ENCODE data around the gene BNC2. TPM values are rescaled to one million over a fixed set of nuclear protein-coding genes. Genes with fewer than 3 reads are reported as not detected.

The BNC2 gene
- polyA plus RNA-seq, 1 experiment: 17.5 TPM

DNA sequence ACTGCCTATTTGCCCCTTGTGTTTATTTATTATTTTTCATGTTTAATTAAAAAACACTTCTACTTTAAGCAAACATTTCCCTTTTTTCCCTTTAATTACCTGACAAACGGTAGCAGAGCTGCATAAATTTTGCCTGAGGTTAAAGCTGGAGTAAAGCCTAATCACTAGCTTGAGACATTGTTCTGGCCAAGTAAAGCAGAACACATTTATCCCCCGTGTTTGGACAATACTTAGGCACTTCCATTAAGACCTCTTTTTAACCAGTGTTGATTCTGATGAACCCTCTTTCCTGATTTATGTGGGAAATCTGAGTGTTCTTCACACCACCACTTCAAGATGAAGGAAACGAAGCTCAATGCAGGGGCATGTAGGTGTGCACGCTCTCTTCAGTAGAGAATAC lies 54.5 kb downstream of the BNC2 start:
- Histone ChIP-seq H3K27me3 (ENCODE audit: control insufficient read depth, insufficient read depth, low read length) (no peaks in the 10 kb centered on the region), H3K36me3 (ENCODE audit: control insufficient read depth, insufficient read depth, low read length) (peaks cover 1% of the 10 kb centered on the region; the same call in 1 of the 2 replicates), H3K4me3 (ENCODE audit: low read depth, low read length) (no peak overlapping the region)
- no peak for DNase-seq (ENCODE audit: low read depth)
- POLR2A ChIA-PET: no interaction called here
- CTCF ChIA-PET: interaction anchor here (0.5 kb wide), 1 partner anchor 1413 kb away, joined by 3 read pairs; no protein-coding TSS in a partner anchor
- TF ChIP-seq, protein P1, sequence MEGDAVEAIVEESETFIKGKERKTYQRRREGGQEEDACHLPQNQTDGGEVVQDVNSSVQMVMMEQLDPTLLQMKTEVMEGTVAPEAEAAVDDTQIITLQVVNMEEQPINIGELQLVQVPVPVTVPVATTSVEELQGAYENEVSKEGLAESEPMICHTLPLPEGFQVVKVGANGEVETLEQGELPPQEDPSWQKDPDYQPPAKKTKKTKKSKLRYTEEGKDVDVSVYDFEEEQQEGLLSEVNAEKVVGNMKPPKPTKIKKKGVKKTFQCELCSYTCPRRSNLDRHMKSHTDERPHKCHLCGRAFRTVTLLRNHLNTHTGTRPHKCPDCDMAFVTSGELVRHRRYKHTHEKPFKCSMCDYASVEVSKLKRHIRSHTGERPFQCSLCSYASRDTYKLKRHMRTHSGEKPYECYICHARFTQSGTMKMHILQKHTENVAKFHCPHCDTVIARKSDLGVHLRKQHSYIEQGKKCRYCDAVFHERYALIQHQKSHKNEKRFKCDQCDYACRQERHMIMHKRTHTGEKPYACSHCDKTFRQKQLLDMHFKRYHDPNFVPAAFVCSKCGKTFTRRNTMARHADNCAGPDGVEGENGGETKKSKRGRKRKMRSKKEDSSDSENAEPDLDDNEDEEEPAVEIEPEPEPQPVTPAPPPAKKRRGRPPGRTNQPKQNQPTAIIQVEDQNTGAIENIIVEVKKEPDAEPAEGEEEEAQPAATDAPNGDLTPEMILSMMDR (IDR thresholded peaks at IDR 0.05; ENCODE audit: insufficient read depth, low read depth, low read length): no peak

DNA sequence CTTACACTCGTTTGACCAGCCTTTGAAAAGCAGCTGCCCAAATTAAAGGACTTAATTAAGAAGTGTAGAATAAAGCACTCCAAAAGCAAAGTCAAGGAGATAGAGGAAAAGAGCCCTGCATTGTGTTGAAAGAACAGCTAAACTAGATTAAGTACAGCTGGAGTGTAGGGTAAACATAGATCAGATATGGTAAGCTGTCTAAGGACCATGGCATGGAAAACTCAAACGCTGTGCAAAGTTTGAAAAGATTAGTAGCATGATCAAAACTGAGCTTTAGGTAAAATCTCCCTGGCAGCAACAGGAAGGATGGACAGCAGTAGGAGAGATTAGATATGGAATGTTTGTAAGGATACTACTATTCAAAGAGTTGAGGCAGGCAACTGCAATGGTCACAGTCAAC lies 55.4 kb downstream of the BNC2 start:
- POLR2A ChIA-PET: no interaction called here

DNA sequence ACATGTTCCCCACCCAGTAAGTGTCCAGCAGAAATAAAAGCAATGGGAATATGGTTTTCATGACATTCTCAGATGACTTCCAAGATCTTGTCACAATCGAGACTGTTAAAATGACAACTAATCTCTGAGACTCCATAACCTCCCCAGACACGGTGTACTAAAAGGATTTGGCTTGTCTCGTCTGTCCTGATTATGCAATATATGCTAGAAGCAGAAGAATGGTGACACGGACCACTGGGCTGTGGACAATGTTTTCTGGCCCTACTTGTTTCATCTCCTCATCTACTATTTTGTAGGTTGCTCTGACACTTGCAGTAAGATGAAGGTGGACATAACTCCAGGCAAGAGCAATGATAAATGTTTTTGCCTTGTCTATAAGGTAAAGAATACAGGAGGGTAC lies 56.6 kb downstream of the BNC2 start:
- no peak for DNase-seq (ENCODE audit: low read depth)
- no peak overlapping the region for H3K4me3 ChIP-seq (ENCODE audit: low read depth, low read length)
- CTCF ChIA-PET: no interaction called here
- TF ChIP-seq, protein P1 (IDR thresholded peaks at IDR 0.05; ENCODE audit: insufficient read depth, low read depth, low read length): no peak
- H3K27me3 ChIP-seq (ENCODE audit: control insufficient read depth, insufficient read depth, low read length): no peaks in the 10 kb centered on the region
- H3K36me3 ChIP-seq (ENCODE audit: control insufficient read depth, insufficient read depth, low read length): peaks cover 3% of the 10 kb centered on the region; the same call in 1 of the 2 replicates
- POLR2A ChIA-PET: no interaction called here

More for the DNA sequence above, 55.4 kb downstream of the BNC2 start:
- no peak overlapping the region for H3K4me3 ChIP-seq (ENCODE audit: low read depth, low read length)
- peaks cover 3% of the 10 kb centered on the region; the same call in 1 of the 2 replicates for H3K36me3 ChIP-seq (ENCODE audit: control insufficient read depth, insufficient read depth, low read length)
- no peaks in the 10 kb centered on the region for H3K27me3 ChIP-seq (ENCODE audit: control insufficient read depth, insufficient read depth, low read length)
- TF ChIP-seq, protein P1 (IDR thresholded peaks at IDR 0.05; ENCODE audit: insufficient read depth, low read depth, low read length): no peak
- CTCF ChIA-PET: no interaction called here
- DNase-seq (ENCODE audit: low read depth): no peak

DNA sequence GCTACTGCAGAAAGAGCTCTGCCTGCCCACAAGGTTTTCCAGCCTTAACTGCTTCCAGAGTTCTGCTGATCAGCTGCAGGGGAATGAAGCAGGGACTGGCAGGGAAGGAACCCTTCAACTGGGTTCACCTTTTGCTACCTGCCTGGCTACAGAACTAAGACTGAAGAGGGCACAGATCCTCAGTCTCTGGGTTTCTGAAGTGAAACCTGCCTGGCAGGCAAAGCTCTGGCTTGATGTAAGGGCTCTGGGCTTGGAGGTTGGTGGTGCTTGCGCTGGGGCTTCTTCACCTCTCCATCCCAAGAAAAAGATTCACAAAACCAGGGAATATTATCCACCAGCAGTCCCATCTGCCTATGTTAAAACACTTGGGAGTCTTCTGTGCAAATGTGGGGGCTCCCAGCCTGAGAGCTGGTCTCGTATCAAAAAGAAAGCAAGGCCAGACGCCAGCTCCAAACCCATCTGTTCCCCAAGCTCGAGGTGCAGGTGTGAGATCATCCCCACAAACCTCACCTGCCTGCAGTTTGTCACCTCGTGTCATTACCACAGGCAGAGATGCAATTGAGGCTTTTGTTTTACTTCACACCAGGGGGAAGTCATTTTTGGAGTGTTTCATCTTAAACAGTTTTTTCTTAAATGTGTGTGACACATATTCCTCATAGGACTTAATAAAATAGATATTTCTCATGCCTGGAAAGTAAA lies 58.3 kb downstream of the BNC2 start:
- TF ChIP-seq, protein P1 (IDR thresholded peaks at IDR 0.05; ENCODE audit: insufficient read depth, low read depth, low read length): no peak
- POLR2A ChIA-PET: no interaction called here
- no peaks in the 10 kb centered on the region for H3K27me3 ChIP-seq (ENCODE audit: control insufficient read depth, insufficient read depth, low read length)
- CTCF ChIA-PET: no interaction called here
- H3K36me3 ChIP-seq (ENCODE audit: control insufficient read depth, insufficient read depth, low read length): peaks cover 3% of the 10 kb centered on the region; the same call in 1 of the 2 replicates
- no peak overlapping the region for H3K4me3 ChIP-seq (ENCODE audit: low read depth, low read length)
- no peak for DNase-seq (ENCODE audit: low read depth)

- TF ChIP-seq, protein P1 (IDR thresholded peaks at IDR 0.05; ENCODE audit: insufficient read depth, low read depth, low read length): no peak
- Histone ChIP-seq H3K36me3 (ENCODE audit: control insufficient read depth, insufficient read depth, low read length) (peaks cover 3% of the 10 kb centered on the region; the same call in 1 of the 2 replicates), H3K27me3 (ENCODE audit: control insufficient read depth, insufficient read depth, low read length) (no peaks in the 10 kb centered on the region), H3K4me3 (ENCODE audit: low read depth, low read length) (no peak overlapping the region)
- ChIA-PET CTCF (no interaction called here), POLR2A (no interaction called here)
- DNase-seq (ENCODE audit: low read depth): no peak
These were observed 60.4 kb downstream of the BNC2 start for GRCh38 chr9:16809912-16810610.
